ENCODE data around the gene STK32B. TPM values are rescaled to one million over a fixed set of nuclear protein-coding genes. Genes with fewer than 3 reads are reported as not detected.
A peak's percentile ranks its signal among the peaks of the same experiment; 100 is the strongest.

The STK32B gene
- total and polyA plus RNA-seq, 8 donors = 0.55 to 6.6 (median 1.6) TPM

DNA sequence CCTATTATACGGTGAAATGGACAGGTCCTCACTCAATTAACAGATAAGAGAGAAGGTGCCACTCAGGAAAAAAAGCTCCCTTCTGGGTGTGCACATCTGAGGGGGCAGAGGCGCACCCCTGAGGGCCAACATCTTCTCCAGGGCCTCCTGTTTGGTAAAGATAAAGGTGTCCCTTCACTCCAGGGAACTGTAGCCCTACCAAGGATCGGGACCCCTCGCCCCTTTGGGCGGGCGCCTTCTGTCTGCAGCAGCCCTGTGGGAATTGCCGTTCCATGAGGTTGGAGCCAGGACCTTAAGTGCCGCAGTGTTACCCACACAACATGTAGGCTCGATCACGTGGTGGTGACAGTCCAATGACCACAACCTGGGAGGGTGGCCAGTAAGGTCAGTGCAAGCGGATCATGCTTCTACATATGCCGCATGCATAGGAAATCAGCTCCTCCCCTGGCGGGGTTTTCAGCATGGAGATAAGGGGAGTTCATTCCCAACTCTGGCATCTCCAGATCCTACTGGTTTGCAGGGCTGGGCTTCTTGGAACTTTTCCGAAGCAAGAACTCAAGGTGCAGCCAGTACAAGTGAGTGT is 403.8 kb downstream of the STK32B start:
- Histone ChIP-seq H3K27ac (no peak overlapping the region), H3K4me3 (no peak overlapping the region), H3K9me3 (no peaks in the 10 kb centered on the region), H3K36me3 (no peaks in the 10 kb centered on the region), H3K4me1 (no peaks in the 10 kb centered on the region), H3K27me3 (no peaks in the 10 kb centered on the region)
- FAIRE-seq (no peak), ATAC-seq (no peak), DNase-seq (no peak)
- 69 to 74% methylated on average over 14 of the region's 14 CpGs for WGBS, 2 donors
- intact Hi-C loops (cut with DNase I) = no loop called here
- TF ChIP-seq, protein P1, sequence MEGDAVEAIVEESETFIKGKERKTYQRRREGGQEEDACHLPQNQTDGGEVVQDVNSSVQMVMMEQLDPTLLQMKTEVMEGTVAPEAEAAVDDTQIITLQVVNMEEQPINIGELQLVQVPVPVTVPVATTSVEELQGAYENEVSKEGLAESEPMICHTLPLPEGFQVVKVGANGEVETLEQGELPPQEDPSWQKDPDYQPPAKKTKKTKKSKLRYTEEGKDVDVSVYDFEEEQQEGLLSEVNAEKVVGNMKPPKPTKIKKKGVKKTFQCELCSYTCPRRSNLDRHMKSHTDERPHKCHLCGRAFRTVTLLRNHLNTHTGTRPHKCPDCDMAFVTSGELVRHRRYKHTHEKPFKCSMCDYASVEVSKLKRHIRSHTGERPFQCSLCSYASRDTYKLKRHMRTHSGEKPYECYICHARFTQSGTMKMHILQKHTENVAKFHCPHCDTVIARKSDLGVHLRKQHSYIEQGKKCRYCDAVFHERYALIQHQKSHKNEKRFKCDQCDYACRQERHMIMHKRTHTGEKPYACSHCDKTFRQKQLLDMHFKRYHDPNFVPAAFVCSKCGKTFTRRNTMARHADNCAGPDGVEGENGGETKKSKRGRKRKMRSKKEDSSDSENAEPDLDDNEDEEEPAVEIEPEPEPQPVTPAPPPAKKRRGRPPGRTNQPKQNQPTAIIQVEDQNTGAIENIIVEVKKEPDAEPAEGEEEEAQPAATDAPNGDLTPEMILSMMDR (IDR thresholded peaks at IDR 0.05) = no peak

- intact Hi-C loops (cut with DNase I) = no loop called here
- Histone ChIP-seq H3K9me3 (no peaks in the 10 kb centered on the region), H3K4me3 (no peak overlapping the region), H3K4me1 (no peaks in the 10 kb centered on the region), H3K27ac (no peak overlapping the region), H3K27me3 (no peaks in the 10 kb centered on the region), H3K36me3 (no peaks in the 10 kb centered on the region)
- 70 to 74% methylated on average over 16 to 17 of the region's 17 CpGs for WGBS, 2 donors
- TF ChIP-seq, protein P1 (IDR thresholded peaks at IDR 0.05) = no peak
- ATAC-seq (no peak), FAIRE-seq (no peak), DNase-seq (no peak)
These were observed 405.1 kb downstream of the STK32B start for GRCh38 chr4:5456296-5456845.

GRCh38 chr4:5458676-5459075 is 407.4 kb downstream of the STK32B start:
- TF ChIP-seq, protein P1 (IDR thresholded peaks at IDR 0.05) = no peak
- H3K4me1 ChIP-seq = no peaks in the 10 kb centered on the region
- no peak for ATAC-seq
- FAIRE-seq = no peak
- no peaks in the 10 kb centered on the region for H3K36me3 ChIP-seq
- intact Hi-C loops (cut with DNase I) = no loop called here
- H3K27ac ChIP-seq = no peak overlapping the region
- DNase-seq = no peak
- H3K9me3 ChIP-seq = no peaks in the 10 kb centered on the region
- H3K4me3 ChIP-seq = no peak overlapping the region
- H3K27me3 ChIP-seq = no peaks in the 10 kb centered on the region
- WGBS, 2 donors = 72 to 83% methylated on average over 8 of the region's 8 CpGs

- Histone ChIP-seq H3K27me3 (no peaks in the 10 kb centered on the region), H3K36me3 (no peaks in the 10 kb centered on the region), H3K9me3 (no peaks in the 10 kb centered on the region), H3K4me1 (no peaks in the 10 kb centered on the region), H3K27ac (no peak overlapping the region), H3K4me3 (no peak overlapping the region)
- TF ChIP-seq, protein P1 (IDR thresholded peaks at IDR 0.05) = no peak
- FAIRE-seq (no peak), DNase-seq (no peak), ATAC-seq (no peak)
- intact Hi-C loops (cut with DNase I) = no loop called here
- 34 to 49% methylated on average over 3 of the region's 3 CpGs for WGBS, 2 donors
These were observed 408.0 kb downstream of the STK32B start for GRCh38 chr4:5459236-5459635.

DNA sequence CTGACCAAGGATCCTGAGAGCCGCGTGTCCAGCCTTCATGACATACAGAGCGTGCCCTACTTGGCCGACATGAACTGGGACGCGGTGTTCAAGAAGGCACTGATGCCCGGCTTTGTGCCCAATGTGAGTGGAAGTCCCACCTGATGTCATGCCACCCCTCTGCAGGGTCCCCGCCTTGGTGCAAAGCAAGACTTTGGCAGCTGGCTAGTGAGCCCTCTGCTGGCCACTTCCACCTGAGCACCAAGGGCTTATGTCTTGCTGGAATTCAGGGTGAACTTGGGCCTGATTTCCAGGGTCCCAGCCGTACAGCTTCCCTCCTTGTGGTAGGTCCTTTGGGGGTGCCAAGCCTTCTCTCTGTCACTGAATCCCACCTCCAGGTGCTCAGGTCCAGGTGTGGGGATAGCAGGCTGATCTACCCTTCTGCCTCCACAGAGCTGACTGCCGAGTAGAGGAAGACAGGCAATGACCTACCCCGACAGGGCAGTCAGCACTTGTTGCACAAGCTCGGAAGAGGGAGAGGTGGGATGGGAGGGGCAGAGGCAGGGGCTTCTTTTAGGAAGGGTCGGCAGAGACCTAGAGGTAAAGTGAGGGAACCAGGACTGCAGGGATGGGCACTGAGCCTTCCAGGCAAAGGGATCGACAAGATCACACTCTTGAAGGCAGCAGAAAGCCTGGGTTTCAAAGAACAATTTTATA is 409.0 kb downstream of the STK32B start:
- 61 to 70% methylated on average over 14 of the region's 14 CpGs for WGBS, 2 donors
- H3K27ac ChIP-seq = no peak overlapping the region
- H3K9me3 ChIP-seq = no peaks in the 10 kb centered on the region
- TF ChIP-seq, protein P1 (IDR thresholded peaks at IDR 0.05) = peak in 2 of 4 donors; percentile 16 to 27
- FAIRE-seq = no peak
- H3K4me3 ChIP-seq = no peak overlapping the region
- ATAC-seq = no peak
- no peaks in the 10 kb centered on the region for H3K27me3 ChIP-seq
- intact Hi-C loops (cut with DNase I) = no loop called here
- H3K4me1 ChIP-seq = no peaks in the 10 kb centered on the region
- peak in 2 of 6 donors; percentile 25 to 66 for DNase-seq
- no peaks in the 10 kb centered on the region for H3K36me3 ChIP-seq
